Liver (tissue), 9 donors: ENCODE results near the gene SRPX. TPM values are rescaled to one million over a fixed set of nuclear protein-coding genes. Genes with fewer than 3 reads are reported as not detected.

Experiments
- DNase-seq: peaks from one replicate; pipeline ENCODE4 v3.0.0-alpha.2; 2017; ENCODE audit warnings: low spot score
- H3K27ac ChIP-seq, 2 donors: one replicate each; pipeline ENCODE4 v1.7.0; 2013; ENCODE audit warnings: inconsistent platforms in 2 of 2, low read length in 2 of 2, control low read depth in 1 of 2, low read depth in 1 of 2, mild to moderate bottlenecking in 1 of 2
- H3K27me3 ChIP-seq, 4 donors: one replicate each; pipeline versions ENCODE4 v1.6.1 to v1.7.0; 2013; ENCODE audit warnings: low read length in 3 of 4, inconsistent platforms in 1 of 4, mild to moderate bottlenecking in 1 of 4, moderate library complexity in 1 of 4; ENCODE audit not compliant: control insufficient read depth in 4 of 4, insufficient read depth in 4 of 4
- H3K36me3 ChIP-seq, 4 donors: one replicate each; pipeline versions ENCODE4 v1.6.1 to v1.7.0; 2013; ENCODE audit warnings: low read length in 3 of 4, mild to moderate bottlenecking in 3 of 4, low read depth in 1 of 4, moderate library complexity in 1 of 4; ENCODE audit not compliant: control insufficient read depth in 4 of 4, insufficient read depth in 3 of 4
- H3K4me1 ChIP-seq, 4 donors: one replicate each; pipeline versions ENCODE4 v1.6.1 to v1.7.0; 2013; ENCODE audit warnings: low read length in 3 of 4, mild to moderate bottlenecking in 3 of 4, moderate library complexity in 1 of 4; ENCODE audit not compliant: control insufficient read depth in 4 of 4, insufficient read depth in 4 of 4
- H3K4me3 ChIP-seq, 3 donors: one replicate each; pipeline versions ENCODE4 v1.6.1 to v1.7.0; 2013; ENCODE audit warnings: low read length in 3 of 3, control low read depth in 1 of 3, low read depth in 1 of 3, mild to moderate bottlenecking in 1 of 3
- H3K9ac ChIP-seq, 2 donors: one replicate each; pipeline ENCODE4 v1.7.0; 2013; ENCODE audit warnings: low read length in 2 of 2, mild to moderate bottlenecking in 2 of 2, moderate library complexity in 2 of 2, control low read depth in 1 of 2, low read depth in 1 of 2
- H3K9me3 ChIP-seq, 4 donors: one replicate each; pipeline versions ENCODE4 v1.6.1 to v1.7.0; 2013; ENCODE audit warnings: low read length in 3 of 4; ENCODE audit not compliant: control insufficient read depth in 4 of 4
- ATF3 ChIP-seq: IDR thresholded peaks from 2 replicates; pipeline ENCODE4 v1.6.1; 2016; ENCODE audit warnings: antibody characterized with exemption
- EGR1 ChIP-seq, 2 donors: IDR thresholded peaks; 2 replicates each; pipeline ENCODE4 v1.6.1; 2016 to 2018; ENCODE audit warnings: antibody characterized with exemption in 2 of 2, low read depth in 2 of 2
- FOXA2 ChIP-seq: IDR thresholded peaks from 2 replicates; pipeline ENCODE4 v1.6.1; 2016; ENCODE audit warnings: antibody characterized with exemption
- HNF4A ChIP-seq, 2 donors: conservative IDR thresholded peaks; 2 replicates each; pipeline ENCODE4 v1.6.1; 2016; ENCODE audit warnings: antibody characterized with exemption in 2 of 2, mild to moderate bottlenecking in 2 of 2
- HNF4G ChIP-seq: IDR thresholded peaks from 2 replicates; pipeline ENCODE4 v1.6.1; 2016; ENCODE audit warnings: antibody characterized with exemption
- JUND ChIP-seq, 2 donors: IDR thresholded peaks; 2 replicates each; pipeline ENCODE4 v1.6.1; 2016; ENCODE audit warnings: antibody characterized with exemption in 2 of 2
- MAX ChIP-seq: IDR thresholded peaks from 2 replicates; pipeline ENCODE4 v1.6.1; 2016; ENCODE audit warnings: antibody characterized with exemption
- NR2F2 ChIP-seq: IDR thresholded peaks from 2 replicates; pipeline ENCODE4 v1.6.1; 2016; ENCODE audit warnings: antibody characterized with exemption
- RAD21 ChIP-seq, 2 donors: IDR thresholded peaks; 2 replicates each; pipeline ENCODE4 v1.6.1; 2016; ENCODE audit warnings: antibody characterized with exemption in 2 of 2, mild to moderate bottlenecking in 2 of 2
- RXRA ChIP-seq, 2 donors: IDR thresholded peaks; 2 replicates each; pipeline ENCODE4 v1.6.1; 2017 to 2018; ENCODE audit warnings: antibody characterized with exemption in 2 of 2, mild to moderate bottlenecking in 1 of 2
- SP1 ChIP-seq: IDR thresholded peaks from 2 replicates; pipeline ENCODE4 v1.6.1; 2018; ENCODE audit warnings: antibody characterized with exemption, mild to moderate bottlenecking
- TAF1 ChIP-seq: conservative IDR thresholded peaks from 2 replicates; pipeline ENCODE4 v1.6.1; 2016; ENCODE audit warnings: antibody characterized with exemption, mild to moderate bottlenecking
- YY1 ChIP-seq: IDR thresholded peaks from 2 replicates; pipeline ENCODE4 v1.6.1; 2016; ENCODE audit warnings: antibody characterized with exemption, mild to moderate bottlenecking
- WGBS: extraction: QIAGEN DNeasy Blood & Tissue Kit; methylation state at CpG from one replicate; pipeline ENCODE4 v1.1.7; 2013; 5-methylcytosine and 5-hydroxymethylcytosine counted together
- polyA plus RNA-seq, 2 donors: library from polyadenylated mRNA; stranded (reverse) in 1 of 2; unstranded in 1 of 2; fragments of 200-250 nt in 1 of 2; fragments of >200 nt in 1 of 2; fragmentation: Nextera tagmentation in 1 of 2; extraction: Ambion mirVana in 1 of 2; gene quantifications; one replicate each; pipeline versions ENCODE4 v1.2.1 to v1.2.3, GENCODE V29; 2013 to 2015
- total RNA-seq, 2 donors: library from RNA; depleted of rRNA; stranded (reverse); fragments of >200 nt; gene quantifications; one replicate each; pipeline ENCODE4 v1.2.3, GENCODE V29; 2014
- TF ChIP-seq, protein P1 (sequence below): fragments of 150-350 bp; IDR thresholded peaks from 2 replicates; pipeline ENCODE4 v1.5.1; 2017; ENCODE audit warnings: improper control_type of control experiment, low read depth, low read length; ENCODE audit not compliant: missing input control
- donor health status: healthy.
- donor health status: healthy.
- donor health status: healthy.
- donor health status: healthy.
- donor health status: healthy.

Gene SRPX
- total and polyA plus RNA-seq, 4 donors, result 4.9 to 15.3 (median 10.3) TPM

DNA sequence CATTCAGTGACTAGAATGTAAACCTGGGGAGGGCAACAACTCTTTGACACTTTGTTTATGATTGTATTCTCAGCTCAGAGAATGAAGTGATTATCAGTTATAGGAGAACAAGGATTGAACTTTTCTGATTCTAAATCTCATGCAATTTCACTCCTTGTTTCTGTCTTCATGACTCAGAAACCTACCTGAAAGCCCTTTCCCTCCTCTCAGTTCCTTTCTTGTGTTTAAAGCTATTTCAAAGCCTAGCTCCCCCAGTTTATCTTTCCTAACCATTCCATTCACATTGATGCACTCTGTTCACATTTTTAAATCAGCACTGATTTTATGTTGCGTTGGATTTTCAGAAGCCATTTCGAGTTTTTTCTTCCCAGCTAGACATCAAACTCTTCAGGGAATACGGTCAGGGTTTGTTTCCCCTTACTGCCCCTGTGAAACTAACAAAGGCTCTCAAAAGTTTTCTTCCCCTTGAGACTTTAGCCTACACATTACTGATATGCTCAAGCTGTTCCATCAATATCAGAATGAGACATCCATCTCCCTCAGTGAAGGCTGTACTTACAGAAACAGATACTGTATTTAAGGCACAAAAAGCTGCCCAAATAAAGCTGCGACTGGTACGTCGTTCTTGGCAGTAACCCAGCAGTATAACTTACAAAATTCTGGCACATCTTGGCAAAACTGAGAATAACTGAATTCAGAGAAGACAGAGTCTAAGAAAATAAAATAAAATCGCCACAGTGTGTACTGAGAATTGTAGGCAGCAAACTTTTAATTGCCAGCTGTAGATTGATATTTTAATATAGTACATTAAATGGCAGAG lies 31.0 kb downstream of the SRPX start:
- Histone ChIP-seq H3K9me3 (no peaks in the 10 kb centered on the region), H3K4me3 (no peak overlapping the region), H3K27me3 (peaks cover 0 to 3% (median 0%) of the 10 kb centered on the region in 4 donors), H3K9ac (no peak overlapping the region), H3K36me3 (no peaks in the 10 kb centered on the region), H3K27ac (no peak overlapping the region), H3K4me1 (no peaks in the 10 kb centered on the region)
- no peak for DNase-seq
- WGBS, result 61% methylated on average over 7 of the region's 7 CpGs
- TF ChIP-seq JUND (IDR thresholded peaks at IDR 0.05), result no peak

DNA sequence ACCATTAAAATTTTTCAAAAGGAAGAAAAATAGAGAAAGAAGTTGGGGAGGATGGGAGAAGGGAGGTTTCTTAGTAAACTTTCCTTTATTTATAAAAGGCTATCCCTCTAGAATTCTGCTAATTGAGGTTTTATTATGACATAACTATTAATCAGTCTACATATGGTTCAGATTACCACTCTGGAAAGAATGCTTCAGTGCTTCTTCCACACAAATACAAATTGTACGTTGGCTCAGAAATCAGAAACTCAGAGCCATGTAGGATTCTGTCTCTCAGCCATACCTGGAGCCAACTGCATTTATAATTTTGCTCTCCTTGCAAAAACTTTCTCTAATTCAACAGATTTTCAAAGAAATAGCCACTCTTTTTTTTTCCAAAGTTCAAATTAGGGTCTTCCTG lies 37.1 kb downstream of the SRPX start:
- 89% methylated on average over 1 of the region's 1 CpG for WGBS
- H3K9ac ChIP-seq, result no peak overlapping the region
- H3K27me3 ChIP-seq, result no peaks in the 10 kb centered on the region
- H3K27ac ChIP-seq, result no peak overlapping the region
- H3K9me3 ChIP-seq, result no peaks in the 10 kb centered on the region
- no peak for TF ChIP-seq RXRA (IDR thresholded peaks at IDR 0.05)
- no peak for TF ChIP-seq HNF4G
- TF ChIP-seq, protein P1, sequence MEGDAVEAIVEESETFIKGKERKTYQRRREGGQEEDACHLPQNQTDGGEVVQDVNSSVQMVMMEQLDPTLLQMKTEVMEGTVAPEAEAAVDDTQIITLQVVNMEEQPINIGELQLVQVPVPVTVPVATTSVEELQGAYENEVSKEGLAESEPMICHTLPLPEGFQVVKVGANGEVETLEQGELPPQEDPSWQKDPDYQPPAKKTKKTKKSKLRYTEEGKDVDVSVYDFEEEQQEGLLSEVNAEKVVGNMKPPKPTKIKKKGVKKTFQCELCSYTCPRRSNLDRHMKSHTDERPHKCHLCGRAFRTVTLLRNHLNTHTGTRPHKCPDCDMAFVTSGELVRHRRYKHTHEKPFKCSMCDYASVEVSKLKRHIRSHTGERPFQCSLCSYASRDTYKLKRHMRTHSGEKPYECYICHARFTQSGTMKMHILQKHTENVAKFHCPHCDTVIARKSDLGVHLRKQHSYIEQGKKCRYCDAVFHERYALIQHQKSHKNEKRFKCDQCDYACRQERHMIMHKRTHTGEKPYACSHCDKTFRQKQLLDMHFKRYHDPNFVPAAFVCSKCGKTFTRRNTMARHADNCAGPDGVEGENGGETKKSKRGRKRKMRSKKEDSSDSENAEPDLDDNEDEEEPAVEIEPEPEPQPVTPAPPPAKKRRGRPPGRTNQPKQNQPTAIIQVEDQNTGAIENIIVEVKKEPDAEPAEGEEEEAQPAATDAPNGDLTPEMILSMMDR, result no peak
- no peak for TF ChIP-seq FOXA2
- TF ChIP-seq HNF4A (conservative IDR thresholded peaks at IDR 0.05), result no peak
- no peak for TF ChIP-seq YY1
- TF ChIP-seq EGR1 (IDR thresholded peaks at IDR 0.05; ENCODE audit: low read depth in 2 of 2), result no peak
- no peaks in the 10 kb centered on the region for H3K4me1 ChIP-seq
- no peak for DNase-seq
- no peaks in the 10 kb centered on the region for H3K36me3 ChIP-seq
- H3K4me3 ChIP-seq, result no peak overlapping the region

DNA sequence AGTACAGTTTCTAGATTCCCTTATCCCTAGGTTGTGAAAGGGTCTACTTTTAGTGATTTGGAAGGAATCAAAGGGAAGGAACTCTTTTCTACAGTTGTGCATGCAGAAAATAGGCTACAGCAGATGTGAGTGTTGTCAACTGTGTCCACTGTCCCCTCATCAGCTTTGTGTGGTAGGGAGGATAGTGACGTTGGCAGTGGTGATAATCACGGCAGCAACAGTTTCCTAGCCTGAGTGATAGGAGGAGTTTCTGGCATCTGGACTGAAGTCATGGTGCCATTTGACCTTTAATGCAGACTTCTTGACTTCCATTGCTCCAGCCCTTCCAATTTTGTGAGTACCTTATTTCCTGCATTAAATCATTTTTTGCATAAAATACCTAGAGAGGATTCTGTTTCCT lies 39.3 kb downstream of the SRPX start:
- TF ChIP-seq HNF4A (conservative IDR thresholded peaks at IDR 0.05) (no peak), RAD21 (IDR thresholded peaks at IDR 0.05) (no peak), FOXA2 (no peak), JUND (IDR thresholded peaks at IDR 0.05) (no peak), RXRA (IDR thresholded peaks at IDR 0.05) (no peak), ATF3 (no peak), TAF1 (no peak), EGR1 (IDR thresholded peaks at IDR 0.05; ENCODE audit: low read depth in 2 of 2) (no peak), SP1 (no peak), HNF4G (no peak), MAX (no peak), NR2F2 (no peak)
- TF ChIP-seq, protein P1, result no peak
- Histone ChIP-seq H3K4me1 (no peaks in the 10 kb centered on the region), H3K27ac (no peak overlapping the region), H3K27me3 (no peaks in the 10 kb centered on the region), H3K9ac (no peak overlapping the region), H3K4me3 (no peak overlapping the region), H3K36me3 (no peaks in the 10 kb centered on the region), H3K9me3 (no peaks in the 10 kb centered on the region)
- DNase-seq, result no peak
- 81% methylated on average over 2 of the region's 2 CpGs for WGBS
